ENCODE measurements around the gene ELAVL3. TPM values are rescaled to one million over a fixed set of nuclear protein-coding genes. Genes with fewer than 3 reads are reported as not detected.

Gene ELAVL3
- polyA plus RNA-seq, 2 of the 4 experiments (the other 2 are of a cell fraction), result 0.01 TPM; not detected in 1

DNA sequence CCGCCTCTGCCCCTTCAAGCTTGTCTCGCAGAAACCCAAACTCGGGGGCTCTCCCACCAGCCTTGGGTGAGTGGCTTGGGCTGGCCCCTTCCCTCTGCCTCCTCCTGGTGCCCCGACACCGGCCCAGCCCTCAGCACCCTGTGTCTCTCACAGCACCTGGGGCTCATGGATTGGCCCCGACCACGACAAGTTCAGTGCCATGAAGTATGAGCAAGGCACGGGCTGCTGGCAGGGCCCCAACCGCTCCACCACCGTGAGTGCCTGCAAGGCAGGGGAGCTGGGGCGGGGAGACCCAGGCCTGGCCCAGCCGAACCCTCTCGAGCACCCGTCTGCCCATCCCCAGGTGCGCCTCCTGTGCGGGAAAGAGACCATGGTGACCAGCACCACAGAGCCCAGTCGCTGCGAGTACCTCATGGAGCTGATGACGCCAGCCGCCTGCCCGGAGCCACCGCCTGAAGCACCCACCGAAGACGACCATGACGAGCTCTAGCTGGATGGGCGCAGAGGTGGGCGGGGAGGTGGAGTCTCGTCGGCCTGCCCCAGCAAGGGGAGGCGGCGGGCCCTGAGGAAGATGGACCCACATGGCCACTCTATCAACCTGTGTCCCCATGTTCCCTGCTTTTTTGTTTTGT, 31.8 kb downstream of the ELAVL3 start:
- ChIA-PET POLR2A (no interaction called here), CTCF (interaction anchor here (0.6 to 2.0 kb wide), 4 partner anchors 9 to 512 kb away, joined by 4 to 8 read pairs (median 5); no protein-coding TSS in a partner anchor)
- FAIRE-seq (no peak), ATAC-seq (no peak), DNase-seq (ENCODE audit: low read depth in 1 of 2, low spot score in 1 of 2) (no peak)
- H3K4me3 ChIP-seq, result no peak overlapping the region
- H3K4me2 ChIP-seq, result no peak overlapping the region
- TF ChIP-seq RCOR1 (IDR thresholded peaks at IDR 0.05; ENCODE audit: low read depth, low read length), result no peak
- TF ChIP-seq, protein P1, sequence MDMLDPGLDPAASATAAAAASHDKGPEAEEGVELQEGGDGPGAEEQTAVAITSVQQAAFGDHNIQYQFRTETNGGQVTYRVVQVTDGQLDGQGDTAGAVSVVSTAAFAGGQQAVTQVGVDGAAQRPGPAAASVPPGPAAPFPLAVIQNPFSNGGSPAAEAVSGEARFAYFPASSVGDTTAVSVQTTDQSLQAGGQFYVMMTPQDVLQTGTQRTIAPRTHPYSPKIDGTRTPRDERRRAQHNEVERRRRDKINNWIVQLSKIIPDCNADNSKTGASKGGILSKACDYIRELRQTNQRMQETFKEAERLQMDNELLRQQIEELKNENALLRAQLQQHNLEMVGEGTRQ (IDR thresholded peaks at IDR 0.05), result no peak
- TF ChIP-seq, protein P2, sequence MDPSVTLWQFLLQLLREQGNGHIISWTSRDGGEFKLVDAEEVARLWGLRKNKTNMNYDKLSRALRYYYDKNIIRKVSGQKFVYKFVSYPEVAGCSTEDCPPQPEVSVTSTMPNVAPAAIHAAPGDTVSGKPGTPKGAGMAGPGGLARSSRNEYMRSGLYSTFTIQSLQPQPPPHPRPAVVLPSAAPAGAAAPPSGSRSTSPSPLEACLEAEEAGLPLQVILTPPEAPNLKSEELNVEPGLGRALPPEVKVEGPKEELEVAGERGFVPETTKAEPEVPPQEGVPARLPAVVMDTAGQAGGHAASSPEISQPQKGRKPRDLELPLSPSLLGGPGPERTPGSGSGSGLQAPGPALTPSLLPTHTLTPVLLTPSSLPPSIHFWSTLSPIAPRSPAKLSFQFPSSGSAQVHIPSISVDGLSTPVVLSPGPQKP (IDR thresholded peaks at IDR 0.05; ENCODE audit: low read depth, low read length), result no peak
- TF ChIP-seq TFCP2L1 (CRISPR knock-in tag; IDR thresholded peaks at IDR 0.05), result no peak
- TF ChIP-seq, protein P3, sequence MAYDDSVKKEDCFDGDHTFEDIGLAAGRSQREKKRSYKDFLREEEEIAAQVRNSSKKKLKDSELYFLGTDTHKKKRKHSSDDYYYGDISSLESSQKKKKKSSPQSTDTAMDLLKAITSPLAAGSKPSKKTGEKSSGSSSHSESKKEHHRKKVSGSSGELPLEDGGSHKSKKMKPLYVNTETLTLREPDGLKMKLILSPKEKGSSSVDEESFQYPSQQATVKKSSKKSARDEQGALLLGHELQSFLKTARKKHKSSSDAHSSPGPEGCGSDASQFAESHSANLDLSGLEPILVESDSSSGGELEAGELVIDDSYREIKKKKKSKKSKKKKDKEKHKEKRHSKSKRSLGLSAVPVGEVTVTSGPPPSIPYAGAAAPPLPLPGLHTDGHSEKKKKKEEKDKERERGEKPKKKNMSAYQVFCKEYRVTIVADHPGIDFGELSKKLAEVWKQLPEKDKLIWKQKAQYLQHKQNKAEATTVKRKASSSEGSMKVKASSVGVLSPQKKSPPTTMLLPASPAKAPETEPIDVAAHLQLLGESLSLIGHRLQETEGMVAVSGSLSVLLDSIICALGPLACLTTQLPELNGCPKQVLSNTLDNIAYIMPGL (CRISPR knock-in tag; IDR thresholded peaks at IDR 0.05; ENCODE audit: borderline replicate concordance), result no peak
- TF ChIP-seq ZFP36 (IDR thresholded peaks at IDR 0.05; ENCODE audit: borderline replicate concordance, partially characterized antibody), result no peak
- no peak for TF ChIP-seq HDAC2 (IDR thresholded peaks at IDR 0.05)
- TF ChIP-seq KDM5A (IDR thresholded peaks at IDR 0.05), result no peak
- TF ChIP-seq, protein P4, sequence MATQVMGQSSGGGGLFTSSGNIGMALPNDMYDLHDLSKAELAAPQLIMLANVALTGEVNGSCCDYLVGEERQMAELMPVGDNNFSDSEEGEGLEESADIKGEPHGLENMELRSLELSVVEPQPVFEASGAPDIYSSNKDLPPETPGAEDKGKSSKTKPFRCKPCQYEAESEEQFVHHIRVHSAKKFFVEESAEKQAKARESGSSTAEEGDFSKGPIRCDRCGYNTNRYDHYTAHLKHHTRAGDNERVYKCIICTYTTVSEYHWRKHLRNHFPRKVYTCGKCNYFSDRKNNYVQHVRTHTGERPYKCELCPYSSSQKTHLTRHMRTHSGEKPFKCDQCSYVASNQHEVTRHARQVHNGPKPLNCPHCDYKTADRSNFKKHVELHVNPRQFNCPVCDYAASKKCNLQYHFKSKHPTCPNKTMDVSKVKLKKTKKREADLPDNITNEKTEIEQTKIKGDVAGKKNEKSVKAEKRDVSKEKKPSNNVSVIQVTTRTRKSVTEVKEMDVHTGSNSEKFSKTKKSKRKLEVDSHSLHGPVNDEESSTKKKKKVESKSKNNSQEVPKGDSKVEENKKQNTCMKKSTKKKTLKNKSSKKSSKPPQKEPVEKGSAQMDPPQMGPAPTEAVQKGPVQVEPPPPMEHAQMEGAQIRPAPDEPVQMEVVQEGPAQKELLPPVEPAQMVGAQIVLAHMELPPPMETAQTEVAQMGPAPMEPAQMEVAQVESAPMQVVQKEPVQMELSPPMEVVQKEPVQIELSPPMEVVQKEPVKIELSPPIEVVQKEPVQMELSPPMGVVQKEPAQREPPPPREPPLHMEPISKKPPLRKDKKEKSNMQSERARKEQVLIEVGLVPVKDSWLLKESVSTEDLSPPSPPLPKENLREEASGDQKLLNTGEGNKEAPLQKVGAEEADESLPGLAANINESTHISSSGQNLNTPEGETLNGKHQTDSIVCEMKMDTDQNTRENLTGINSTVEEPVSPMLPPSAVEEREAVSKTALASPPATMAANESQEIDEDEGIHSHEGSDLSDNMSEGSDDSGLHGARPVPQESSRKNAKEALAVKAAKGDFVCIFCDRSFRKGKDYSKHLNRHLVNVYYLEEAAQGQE (IDR thresholded peaks at IDR 0.05), result no peak
- no peak for TF ChIP-seq ZSCAN20 (CRISPR knock-in tag; IDR thresholded peaks at IDR 0.05)
- TF ChIP-seq KDM1A (IDR thresholded peaks at IDR 0.05; ENCODE audit: low read depth), result no peak
- no peak for TF ChIP-seq EHF (CRISPR knock-in tag; IDR thresholded peaks at IDR 0.05)
- TF ChIP-seq RAD21 (conservative IDR thresholded peaks at IDR 0.05 in 1 of 2, IDR thresholded peaks at IDR 0.05 in 1 of 2), result no peak
- no peak for TF ChIP-seq NFE2L2 (conservative IDR thresholded peaks at IDR 0.05; ENCODE audit: low read length)
- no peak for TF ChIP-seq ESRRA (IDR thresholded peaks at IDR 0.05; ENCODE audit: borderline replicate concordance, low read length)
- no peak for TF ChIP-seq FOSL2 (IDR thresholded peaks at IDR 0.05)
- TF ChIP-seq FOSL2 (CRISPR knock-in tag; IDR thresholded peaks at IDR 0.05), result no peak
- no peaks in the 10 kb centered on the region for H3K9me3 ChIP-seq
- no peak overlapping the region for H3K27ac ChIP-seq
- no peaks in the 10 kb centered on the region for H3K4me1 ChIP-seq
- WGBS (ENCODE audit: missing lambda C conversion rate), result 98% methylated on average over 17 of the region's 31 CpGs

DNA sequence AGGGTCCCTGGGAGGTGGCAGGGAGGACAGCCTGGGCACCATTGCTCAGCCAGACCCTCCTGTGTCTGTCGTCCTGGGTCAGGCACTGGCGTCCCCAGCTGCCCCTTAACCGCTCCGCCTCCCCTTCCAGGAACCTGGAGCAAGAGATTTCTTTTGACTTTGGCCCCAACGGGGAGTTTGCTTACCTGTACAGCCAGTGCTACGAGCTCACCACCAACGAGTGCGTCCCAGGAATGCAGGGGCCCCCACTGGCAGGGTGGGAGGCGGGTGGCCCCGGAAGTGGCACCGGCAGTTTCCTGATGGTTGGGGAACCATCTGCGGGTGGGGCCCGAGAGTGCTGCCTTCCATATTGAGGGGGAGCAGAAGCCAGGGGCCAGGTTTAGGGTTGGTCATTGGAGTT, 32.4 kb downstream of the ELAVL3 start:
- TF ChIP-seq RAD21 (conservative IDR thresholded peaks at IDR 0.05 in 1 of 2, IDR thresholded peaks at IDR 0.05 in 1 of 2), result no peak
- no peak for TF ChIP-seq ZC3H11A (IDR thresholded peaks at IDR 0.05)
- no peak for TF ChIP-seq ZNF302 (CRISPR knock-in tag; IDR thresholded peaks at IDR 0.05)
- no peak for TF ChIP-seq ZSCAN20 (CRISPR knock-in tag; IDR thresholded peaks at IDR 0.05)
- TF ChIP-seq JUN (IDR thresholded peaks at IDR 0.05), result no peak
- TF ChIP-seq HOXB13 (CRISPR knock-in tag; IDR thresholded peaks at IDR 0.05; ENCODE audit: low read depth), result no peak
- no peak for TF ChIP-seq FOSB (CRISPR knock-in tag; IDR thresholded peaks at IDR 0.05)
- TF ChIP-seq CBX2 (IDR thresholded peaks at IDR 0.05; ENCODE audit: borderline replicate concordance, low read depth), result no peak
- Histone ChIP-seq H3K4me1 (no peaks in the 10 kb centered on the region), H3K4me3 (no peak overlapping the region), H3K27ac (no peak overlapping the region), H3K9me3 (no peaks in the 10 kb centered on the region), H3K4me2 (no peak overlapping the region)
- no peak for DNase-seq (ENCODE audit: low read depth in 1 of 2, low spot score in 1 of 2)
- WGBS (ENCODE audit: missing lambda C conversion rate), result 95% methylated on average over 4 of the region's 13 CpGs
- FAIRE-seq, result no peak
- no peak for ATAC-seq
- ChIA-PET CTCF (interaction anchor here (0.6 to 2.0 kb wide), 6 partner anchors 13 to 512 kb away, joined by 3 to 8 read pairs (median 4); partner anchors contain the start of genes ODAD3 and PRKCSH), POLR2A (no interaction called here)
